Neuronal stem cell (in vitro differentiated cells): ENCODE data around the gene FBF1.
A peak's percentile ranks its signal among the peaks of the same experiment; 100 is the strongest.

Experiments used
- DNase-seq: peaks from one replicate; pipeline ENCODE4 v3.0.0-alpha.2; 2013; ENCODE audit warnings: low spot score
- H2AFZ ChIP-seq: one replicate; pipeline ENCODE4 v1.6.1; 2013; ENCODE audit warnings: mild to moderate bottlenecking, low read length, inconsistent platforms
- H2AK5ac ChIP-seq: 2 replicates; pipeline ENCODE4 v1.6.1; 2013; ENCODE audit warnings: low read depth, mild to moderate bottlenecking, inconsistent platforms, low read length, moderate library complexity, mixed read lengths
- H2BK120ac ChIP-seq: 2 replicates; pipeline ENCODE4 v1.6.1; 2013; ENCODE audit warnings: low read depth, mild to moderate bottlenecking, inconsistent platforms, low read length, moderate library complexity, mixed read lengths
- H2BK12ac ChIP-seq: one replicate; pipeline ENCODE4 v1.6.1; 2013; ENCODE audit warnings: low read length, inconsistent platforms
- H2BK15ac ChIP-seq: 2 replicates; pipeline ENCODE4 v1.6.1; 2013; ENCODE audit warnings: mild to moderate bottlenecking, low read length, inconsistent platforms, mixed read lengths
- H2BK5ac ChIP-seq: one replicate; pipeline ENCODE4 v1.6.1; 2013; ENCODE audit warnings: inconsistent platforms, mild to moderate bottlenecking, low read length, moderate library complexity
- H3K14ac ChIP-seq: one replicate; pipeline ENCODE4 v1.6.1; 2013; ENCODE audit warnings: low read length, inconsistent platforms
- H3K18ac ChIP-seq: 2 replicates; pipeline ENCODE4 v1.6.1; 2013; ENCODE audit warnings: low read length, inconsistent platforms
- H3K23ac ChIP-seq: 2 replicates; pipeline ENCODE4 v1.6.1; 2013; ENCODE audit warnings: low read depth, mild to moderate bottlenecking, mixed read lengths, low read length, inconsistent platforms; ENCODE audit not compliant: poor library complexity
- H3K27ac ChIP-seq: replicated peaks from 3 replicates; pipeline ENCODE4 v1.5.1; 2013; ENCODE audit warnings: low read length, inconsistent platforms
- H3K27me3 ChIP-seq, 3 experiments: 2 replicates each; pipeline ENCODE4 v1.6.1; 2013; ENCODE audit warnings: low read length in 3 of 3, mild to moderate bottlenecking in 2 of 3, inconsistent platforms in 1 of 3, low read depth in 1 of 3, mixed read lengths in 1 of 3, moderate library complexity in 1 of 3; ENCODE audit not compliant: control insufficient read depth in 3 of 3, insufficient read depth in 3 of 3
- H3K36me3 ChIP-seq, 2 donors: replicated peaks in 1 of 2; 2 replicates each; pipeline ENCODE4 v1.6.1; 2013; ENCODE audit warnings: low read length in 2 of 2; ENCODE audit not compliant: control insufficient read depth in 2 of 2, insufficient read depth in 2 of 2
- H3K4ac ChIP-seq: 2 replicates; pipeline ENCODE4 v1.6.1; 2013; ENCODE audit warnings: inconsistent platforms, mild to moderate bottlenecking, low read length, moderate library complexity
- H3K4me1 ChIP-seq, 2 donors: 1 replicate in 1 of 2; 2 replicates in 1 of 2; pipeline ENCODE4 v1.6.1; 2013; ENCODE audit warnings: low read length in 2 of 2, low read depth in 1 of 2; ENCODE audit not compliant: control insufficient read depth in 2 of 2, insufficient read depth in 1 of 2
- H3K4me2 ChIP-seq: one replicate; pipeline ENCODE4 v1.6.1; 2013; ENCODE audit warnings: mild to moderate bottlenecking, low read length, inconsistent platforms; ENCODE audit not compliant: insufficient read depth, poor library complexity, severe bottlenecking
- H3K4me3 ChIP-seq, 2 donors: 2 replicates each; pipeline ENCODE4 v1.5.1; 2013; ENCODE audit warnings: low read length in 2 of 2, mild to moderate bottlenecking in 2 of 2, inconsistent platforms in 1 of 2, moderate library complexity in 1 of 2
- H3K79me1 ChIP-seq: one replicate; pipeline ENCODE4 v1.6.1; 2013; ENCODE audit warnings: low read depth, mild to moderate bottlenecking, inconsistent platforms, low read length, moderate library complexity
- H3K9ac ChIP-seq: one replicate; pipeline ENCODE4 v1.6.1; 2013; ENCODE audit warnings: mild to moderate bottlenecking, low read depth, low read length, inconsistent platforms; ENCODE audit not compliant: poor library complexity
- H3K9me3 ChIP-seq, 2 donors: replicated peaks in 1 of 2; 2 replicates each; pipeline versions ENCODE3 to v1.6.1; 2013; ENCODE audit warnings: low read length in 2 of 2, mild to moderate bottlenecking in 2 of 2, inconsistent platforms in 1 of 2, low read depth in 1 of 2, mixed read lengths in 1 of 2, moderate library complexity in 1 of 2; ENCODE audit not compliant: control insufficient read depth in 2 of 2, insufficient read depth in 1 of 2
- H4K8ac ChIP-seq: one replicate; pipeline ENCODE4 v1.6.1; 2013; ENCODE audit warnings: low read depth, mild to moderate bottlenecking, inconsistent platforms, low read length, moderate library complexity
- H4K91ac ChIP-seq: one replicate; pipeline ENCODE4 v1.6.1; 2013; ENCODE audit warnings: low read length, low read depth, mild to moderate bottlenecking, inconsistent platforms; ENCODE audit not compliant: poor library complexity
- WGBS, 2 donors: extraction: QIAGEN DNeasy Blood & Tissue Kit; methylation state at CpG; one replicate each; pipeline ENCODE4 v1.1.7; 2013; ENCODE audit warnings: missing lambda C conversion rate in 2 of 2, mixed read lengths in 1 of 2; ENCODE audit not compliant: insufficient read length in 2 of 2, insufficient replicate concordance in 1 of 2; ENCODE audit errors: extremely low coverage in 2 of 2; 5-methylcytosine and 5-hydroxymethylcytosine counted together

Gene FBF1

GRCh38 chr17:75876190-75876937 is 64.5 kb downstream of the FBF1 start:
- Histone ChIP-seq H2BK15ac (peak overlapping the region; percentile 75), H3K27me3 (peaks cover 14 to 76% (median 40%) of the 10 kb centered on the region in 3 experiments), H4K91ac (no peak overlapping the region), H2BK5ac (peak overlapping the region; percentile 48), H3K4me3 (peak overlapping the region in 1 of 2 donors; percentile 38), H3K4me1 (peaks cover 5 to 10% of the 10 kb centered on the region in 2 donors), H3K79me1 (no peaks in the 10 kb centered on the region), H2BK120ac (peak overlapping the region; percentile 61), H3K18ac (peak overlapping the region; percentile 89), H2BK12ac (peak overlapping the region; percentile 99), H4K8ac (peak overlapping the region; percentile 19), H3K23ac (peak overlapping the region; percentile 89), H3K9me3 (no peaks in the 10 kb centered on the region), H3K4ac (peak overlapping the region; percentile 84), H2AK5ac (peak overlapping the region; percentile 99), H3K9ac (peak overlapping the region; percentile 81), H3K14ac (peak overlapping the region; percentile 38), H3K36me3 (no peaks in the 10 kb centered on the region), H3K4me2 (no peak overlapping the region), H3K27ac (no peak overlapping the region), H2AFZ (peak overlapping the region; percentile 91)
- WGBS, 2 donors = no CpG with 5 or more reads among the region's 26 CpGs
- no peak for DNase-seq

GRCh38 chr17:75875940-75876189 is 65.0 kb downstream of the FBF1 start:
- Histone ChIP-seq H3K27ac (no peak overlapping the region), H4K8ac (peak overlapping the region; percentile 19), H3K4me3 (peak overlapping the region in 1 of 2 donors; percentile 38), H3K9me3 (no peaks in the 10 kb centered on the region), H3K4me2 (no peak overlapping the region), H2BK120ac (no peak overlapping the region), H3K36me3 (no peaks in the 10 kb centered on the region), H4K91ac (no peak overlapping the region), H3K79me1 (no peaks in the 10 kb centered on the region), H3K4ac (no peak overlapping the region), H2AFZ (no peak overlapping the region), H2BK15ac (peak overlapping the region; percentile 75), H3K9ac (peak overlapping the region; percentile 81), H2AK5ac (peak overlapping the region; percentile 99), H3K4me1 (peaks cover 5 to 10% of the 10 kb centered on the region in 2 donors), H2BK5ac (peak overlapping the region; percentile 48), H3K18ac (peak overlapping the region; percentile 89), H3K14ac (peak overlapping the region; percentile 14), H3K23ac (peak overlapping the region; percentile 89), H2BK12ac (peak overlapping the region; percentile 22), H3K27me3 (peaks cover 14 to 72% (median 40%) of the 10 kb centered on the region in 3 experiments)
- WGBS, 2 donors = no CpG with 5 or more reads among the region's 5 CpGs
- no peak for DNase-seq

GRCh38 chr17:75875182-75875939 is 65.5 kb downstream of the FBF1 start:
- H3K4me1 ChIP-seq = peaks cover 6 to 10% of the 10 kb centered on the region in 2 donors
- H4K8ac ChIP-seq = no peak overlapping the region
- H3K18ac ChIP-seq = peak overlapping the region; percentile 89
- H2AFZ ChIP-seq = no peak overlapping the region
- H3K27ac ChIP-seq = no peak overlapping the region
- H2BK12ac ChIP-seq = no peak overlapping the region
- peak overlapping the region; percentile 81 for H3K9ac ChIP-seq
- H3K4me3 ChIP-seq = no peak overlapping the region
- no CpG with 5 or more reads among the region's 18 CpGs for WGBS, 2 donors
- peak overlapping the region; percentile 89 for H2BK15ac ChIP-seq
- no peak for DNase-seq
- H3K79me1 ChIP-seq = no peaks in the 10 kb centered on the region
- H3K14ac ChIP-seq = peak overlapping the region; percentile 14
- no peak overlapping the region for H3K4me2 ChIP-seq
- no peaks in the 10 kb centered on the region for H3K9me3 ChIP-seq
- H2AK5ac ChIP-seq = peak overlapping the region; percentile 99
- H3K4ac ChIP-seq = no peak overlapping the region
- no peaks in the 10 kb centered on the region for H3K36me3 ChIP-seq
- no peak overlapping the region for H4K91ac ChIP-seq
- H2BK120ac ChIP-seq = no peak overlapping the region
- peak overlapping the region; percentile 48 for H2BK5ac ChIP-seq
- H3K23ac ChIP-seq = peak overlapping the region; percentile 89
- peaks cover 14 to 67% (median 38%) of the 10 kb centered on the region in 3 experiments for H3K27me3 ChIP-seq
